OCI-LY3 (cell line): ENCODE data around the gene NPHP1.

ENCODE experiments used
- H2AFZ ChIP-seq: fragments of 200-600, 300-600 bp; shearing (Covaris generic); 2 replicates; pipeline ENCODE4 v1.6.0; 2014; ENCODE audit warnings: antibody characterized with exemption, low read depth, low read length
- H3K27ac ChIP-seq: fragments of 200-600, 300-600 bp; sonication (generic); 2 replicates; pipeline ENCODE4 v1.5.1; 2014; ENCODE audit warnings: mild to moderate bottlenecking, low read length, moderate library complexity, mixed read lengths
- H3K27me3 ChIP-seq: fragments of 200-600, 300-600 bp; sonication (generic); 2 replicates; pipeline ENCODE4 v1.6.1; 2014; ENCODE audit warnings: low read depth, low read length, mixed read lengths
- H3K36me3 ChIP-seq: fragments of 200-600, 300-600 bp; sonication (generic); replicated peaks from 2 replicates; pipeline ENCODE3; 2014; ENCODE audit warnings: low read depth, low read length, mixed read lengths
- H3K4me1 ChIP-seq: fragments of 300-600, 200-600 bp; sonication (generic); 2 replicates; pipeline ENCODE4 v1.6.1; 2014; ENCODE audit warnings: low read length, mixed read lengths
- H3K4me2 ChIP-seq: fragments of 200-600, 300-600 bp; sonication (generic); 2 replicates; pipeline ENCODE4 v1.6.1; 2014; ENCODE audit warnings: low read length, mixed read lengths
- H3K4me3 ChIP-seq: fragments of 300-600, 200-600 bp; sonication (generic); 2 replicates; pipeline ENCODE4 v1.5.1; 2014; ENCODE audit warnings: antibody characterized with exemption, mild to moderate bottlenecking, low read length, moderate library complexity
- H3K79me2 ChIP-seq: fragments of 300-600, 200-600 bp; shearing (Covaris generic); 2 replicates; pipeline ENCODE4 v1.6.1; 2014; ENCODE audit warnings: mild to moderate bottlenecking, low read length, mixed read lengths
- H3K9ac ChIP-seq: fragments of 300-600, 200-600 bp; shearing (Covaris generic); 2 replicates; pipeline ENCODE4 v1.6.0; 2014; ENCODE audit warnings: mild to moderate bottlenecking, low read length, moderate library complexity
- H3K9me3 ChIP-seq: fragments of 200-600, 300-600 bp; shearing (Covaris generic); 2 replicates; pipeline ENCODE4 v1.6.1; 2014; ENCODE audit warnings: low read length, mixed read lengths; ENCODE audit not compliant: insufficient read depth
- H4K20me1 ChIP-seq: fragments of 200-600, 300-600 bp; sonication (generic); 2 replicates; pipeline ENCODE4 v1.6.1; 2016; ENCODE audit warnings: low read length, mixed read lengths; ENCODE audit not compliant: insufficient read depth
- EZH2phosphoT487 ChIP-seq: fragments of 200-600 bp; shearing (Covaris generic); IDR thresholded peaks from 2 replicates; pipeline ENCODE4 v1.6.1; 2018; ENCODE audit warnings: antibody characterized with exemption, mixed run types, low read depth
- TF ChIP-seq, protein P1 (sequence below): fragments of 200-600, 300-600 bp; sonication (generic); IDR thresholded peaks from 2 replicates; pipeline ENCODE4 v1.5.1; 2014; ENCODE audit warnings: antibody characterized with exemption, low read length, low read depth

The NPHP1 gene

GRCh38 chr2:110106642-110107041 is 98.2 kb downstream of the NPHP1 start:
- H3K79me2 ChIP-seq: no peaks in the 10 kb centered on the region

DNA sequence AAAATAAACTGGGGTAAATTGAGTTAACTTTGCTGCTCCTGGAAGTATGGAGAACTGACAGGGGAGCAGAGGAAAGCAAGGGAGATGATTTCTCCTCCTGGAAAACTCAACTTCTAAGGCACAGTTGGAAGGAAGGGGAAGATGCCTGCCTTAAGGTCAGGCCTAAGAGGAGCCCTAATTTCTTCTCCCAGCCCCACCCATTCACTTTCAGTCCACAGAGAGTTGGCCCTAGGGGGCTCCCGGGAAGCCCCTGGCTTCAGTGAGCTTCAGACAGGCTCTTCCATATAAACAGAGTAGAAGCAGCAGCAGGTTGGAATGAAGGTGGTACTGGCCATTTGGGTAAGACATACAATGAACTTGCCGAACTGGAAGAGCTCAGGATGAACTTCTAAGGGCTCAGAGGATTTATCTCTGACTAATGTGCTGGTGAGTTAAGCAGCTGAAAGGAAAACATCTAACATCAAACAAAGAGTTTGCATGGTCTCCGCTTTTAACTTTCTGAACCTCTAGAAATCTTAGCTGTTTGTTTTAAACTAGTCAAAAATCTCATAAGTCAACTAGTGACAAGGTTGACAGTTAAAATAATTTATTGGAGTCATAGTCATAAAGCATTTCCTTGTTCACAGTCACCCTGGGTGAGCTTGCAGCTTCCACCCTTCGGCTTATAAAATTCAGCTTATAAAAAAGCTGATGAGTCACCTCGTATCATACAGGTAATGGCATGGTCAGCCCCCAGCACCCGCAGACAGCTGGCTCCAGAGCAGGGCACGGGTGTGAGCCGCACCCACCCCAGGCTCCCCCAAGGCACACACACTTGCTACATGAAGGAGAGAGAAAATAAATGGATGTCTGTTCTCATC is 99.0 kb downstream of the NPHP1 start:
- no peak overlapping the region for H3K9ac ChIP-seq
- no peak overlapping the region for H3K4me3 ChIP-seq
- H3K27ac ChIP-seq: no peak overlapping the region
- no peaks in the 10 kb centered on the region for H3K79me2 ChIP-seq
- H3K4me1 ChIP-seq: no peaks in the 10 kb centered on the region
- no peak overlapping the region for H3K4me2 ChIP-seq
- H3K9me3 ChIP-seq: no peaks in the 10 kb centered on the region
- H3K36me3 ChIP-seq: no peaks in the 10 kb centered on the region
- H2AFZ ChIP-seq: no peak overlapping the region
- H4K20me1 ChIP-seq: no peaks in the 10 kb centered on the region
- TF ChIP-seq, protein P1, sequence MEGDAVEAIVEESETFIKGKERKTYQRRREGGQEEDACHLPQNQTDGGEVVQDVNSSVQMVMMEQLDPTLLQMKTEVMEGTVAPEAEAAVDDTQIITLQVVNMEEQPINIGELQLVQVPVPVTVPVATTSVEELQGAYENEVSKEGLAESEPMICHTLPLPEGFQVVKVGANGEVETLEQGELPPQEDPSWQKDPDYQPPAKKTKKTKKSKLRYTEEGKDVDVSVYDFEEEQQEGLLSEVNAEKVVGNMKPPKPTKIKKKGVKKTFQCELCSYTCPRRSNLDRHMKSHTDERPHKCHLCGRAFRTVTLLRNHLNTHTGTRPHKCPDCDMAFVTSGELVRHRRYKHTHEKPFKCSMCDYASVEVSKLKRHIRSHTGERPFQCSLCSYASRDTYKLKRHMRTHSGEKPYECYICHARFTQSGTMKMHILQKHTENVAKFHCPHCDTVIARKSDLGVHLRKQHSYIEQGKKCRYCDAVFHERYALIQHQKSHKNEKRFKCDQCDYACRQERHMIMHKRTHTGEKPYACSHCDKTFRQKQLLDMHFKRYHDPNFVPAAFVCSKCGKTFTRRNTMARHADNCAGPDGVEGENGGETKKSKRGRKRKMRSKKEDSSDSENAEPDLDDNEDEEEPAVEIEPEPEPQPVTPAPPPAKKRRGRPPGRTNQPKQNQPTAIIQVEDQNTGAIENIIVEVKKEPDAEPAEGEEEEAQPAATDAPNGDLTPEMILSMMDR: no peak
- no peak for TF ChIP-seq EZH2phosphoT487
- no peaks in the 10 kb centered on the region for H3K27me3 ChIP-seq

More at GRCh38 chr2:110106642-110107041, 98.2 kb downstream of the NPHP1 start:
- Histone ChIP-seq H3K27me3 (no peaks in the 10 kb centered on the region), H3K27ac (no peak overlapping the region), H3K9me3 (no peaks in the 10 kb centered on the region), H3K4me3 (no peak overlapping the region), H2AFZ (no peak overlapping the region), H3K36me3 (no peaks in the 10 kb centered on the region), H3K4me1 (no peaks in the 10 kb centered on the region), H4K20me1 (no peaks in the 10 kb centered on the region), H3K9ac (no peak overlapping the region), H3K4me2 (no peak overlapping the region)
- TF ChIP-seq EZH2phosphoT487: no peak
- TF ChIP-seq, protein P1: no peak

DNA sequence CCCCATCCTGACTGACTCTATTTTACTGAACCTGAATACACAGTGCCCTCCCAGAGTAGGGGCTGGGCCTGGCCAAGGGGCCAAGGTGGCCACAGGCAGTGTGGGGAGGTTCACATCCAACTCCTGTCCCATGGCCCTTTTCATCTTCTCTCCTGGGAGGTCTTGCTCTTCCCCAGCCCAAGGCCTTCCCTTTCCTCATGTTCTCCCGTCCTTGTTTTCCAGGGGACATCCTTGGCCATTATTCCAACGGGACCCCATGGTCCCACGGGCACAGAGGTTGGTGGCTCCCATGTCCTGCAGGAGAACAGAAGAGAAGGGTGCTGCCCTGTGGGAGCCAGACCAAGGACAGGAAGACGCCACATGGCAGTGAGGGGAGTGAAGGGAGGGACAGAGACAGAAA is 99.6 kb downstream of the NPHP1 start:
- no peaks in the 10 kb centered on the region for H4K20me1 ChIP-seq
- no peak overlapping the region for H3K9ac ChIP-seq
- no peak overlapping the region for H3K4me2 ChIP-seq
- H3K36me3 ChIP-seq: no peaks in the 10 kb centered on the region
- H3K79me2 ChIP-seq: no peaks in the 10 kb centered on the region
- no peaks in the 10 kb centered on the region for H3K4me1 ChIP-seq
- TF ChIP-seq EZH2phosphoT487: no peak
- TF ChIP-seq, protein P1: no peak
- no peak overlapping the region for H3K4me3 ChIP-seq
- no peak overlapping the region for H2AFZ ChIP-seq
- H3K27me3 ChIP-seq: no peaks in the 10 kb centered on the region
- H3K9me3 ChIP-seq: no peaks in the 10 kb centered on the region
- H3K27ac ChIP-seq: no peak overlapping the region

- no peak for TF ChIP-seq EZH2phosphoT487
- TF ChIP-seq, protein P1: no peak
- Histone ChIP-seq H3K27ac (no peak overlapping the region), H3K79me2 (no peaks in the 10 kb centered on the region), H3K9ac (no peak overlapping the region), H3K4me1 (no peaks in the 10 kb centered on the region), H3K36me3 (no peaks in the 10 kb centered on the region), H2AFZ (no peak overlapping the region), H4K20me1 (no peaks in the 10 kb centered on the region), H3K4me3 (no peak overlapping the region), H3K27me3 (no peaks in the 10 kb centered on the region), H3K4me2 (no peak overlapping the region), H3K9me3 (no peaks in the 10 kb centered on the region)
These were observed 100.6 kb downstream of the NPHP1 start for GRCh38 chr2:110104025-110104771.
